ENCODE measurements around the gene ARMC9. TPM values are rescaled to one million over a fixed set of nuclear protein-coding genes. Genes with fewer than 3 reads are reported as not detected.

The ARMC9 gene
- total and polyA plus RNA-seq, 2 of the 13 experiments (the other 11 are each of a cell fraction or from before 2014, with no cell fraction given), result 9.1 to 12.8 TPM

GRCh38 chr2:231190531-231191197 is 7.8 kb upstream of the ARMC9 start (continued):
- peak; percentile 20; the same call in 1 of the 2 replicates for TF ChIP-seq ARID4A (CRISPR knock-in tag; IDR thresholded peaks at IDR 0.05; ENCODE audit: borderline replicate concordance)
- TF ChIP-seq THAP8 (CRISPR knock-in tag; IDR thresholded peaks at IDR 0.05; ENCODE audit: borderline replicate concordance), result no peak
- no peak for TF ChIP-seq TARDBP (CRISPR knock-in tag; IDR thresholded peaks at IDR 0.05)
- TF ChIP-seq ZBTB10 (CRISPR knock-in tag; IDR thresholded peaks at IDR 0.05; ENCODE audit: borderline replicate concordance), result no peak; the same call in 1 of the 2 replicates
- TF ChIP-seq MYC (CRISPR knock-in tag; IDR thresholded peaks at IDR 0.05; ENCODE audit: borderline replicate concordance), result no peak; the same call in 1 of the 2 replicates
- 0 out of 2 replicates have a peak, but pooled peaks have one; percentile 19 for TF ChIP-seq KMT2A (CRISPR knock-in tag; IDR thresholded peaks at IDR 0.05)
- no peak for TF ChIP-seq THYN1 (CRISPR knock-in tag; IDR thresholded peaks at IDR 0.05; ENCODE audit: borderline replicate concordance, low read depth)
- no peak for TF ChIP-seq HNF4G (IDR thresholded peaks at IDR 0.05; ENCODE audit: borderline replicate concordance, low read depth, low read length)
- TF ChIP-seq HNF4G (CRISPR knock-in tag; IDR thresholded peaks at IDR 0.05; ENCODE audit: borderline replicate concordance, low read depth), result no peak
- TF ChIP-seq SAP130 (CRISPR knock-in tag; IDR thresholded peaks at IDR 0.05; ENCODE audit: low read depth), result peak; percentile 56; the same call in 1 of the 2 replicates
- no peak for TF ChIP-seq ZNF720 (CRISPR knock-in tag; IDR thresholded peaks at IDR 0.05)
- TF ChIP-seq ZNF644 (CRISPR knock-in tag; IDR thresholded peaks at IDR 0.05; ENCODE audit: low read depth), result no peak
- TF ChIP-seq RBFOX2 (IDR thresholded peaks at IDR 0.05; ENCODE audit: low read depth, low read length), result peak; percentile 47
- TF ChIP-seq DMAP1 (CRISPR knock-in tag; IDR thresholded peaks at IDR 0.05), result 0 out of 2 replicates have a peak, but pooled peaks have one; percentile 42
- no peak for TF ChIP-seq ISX (CRISPR knock-in tag; conservative IDR thresholded peaks at IDR 0.05)
- no peak for TF ChIP-seq ZNF333 (CRISPR knock-in tag; IDR thresholded peaks at IDR 0.05; ENCODE audit: borderline replicate concordance)
- TF ChIP-seq TFE3 (CRISPR knock-in tag; IDR thresholded peaks at IDR 0.05), result no peak; the same call in 1 of the 2 replicates
- no peak for TF ChIP-seq ETS1 (CRISPR knock-in tag; IDR thresholded peaks at IDR 0.05)
- TF ChIP-seq ZNF713 (CRISPR knock-in tag; IDR thresholded peaks at IDR 0.05), result no peak
- TF ChIP-seq ZNF546 (CRISPR knock-in tag; conservative IDR thresholded peaks at IDR 0.05), result 0 out of 2 replicates have a peak, but pooled peaks have one; percentile 73

Measured in HepG2 (cell line).